ENCODE measurements around the gene PDCD7.
"Not testable (repeated sequence)": the region's sequence is repeated elsewhere in the genome, so short reads cannot be mapped to it uniquely, and the experiment has no call there.

The PDCD7 gene, protein sequence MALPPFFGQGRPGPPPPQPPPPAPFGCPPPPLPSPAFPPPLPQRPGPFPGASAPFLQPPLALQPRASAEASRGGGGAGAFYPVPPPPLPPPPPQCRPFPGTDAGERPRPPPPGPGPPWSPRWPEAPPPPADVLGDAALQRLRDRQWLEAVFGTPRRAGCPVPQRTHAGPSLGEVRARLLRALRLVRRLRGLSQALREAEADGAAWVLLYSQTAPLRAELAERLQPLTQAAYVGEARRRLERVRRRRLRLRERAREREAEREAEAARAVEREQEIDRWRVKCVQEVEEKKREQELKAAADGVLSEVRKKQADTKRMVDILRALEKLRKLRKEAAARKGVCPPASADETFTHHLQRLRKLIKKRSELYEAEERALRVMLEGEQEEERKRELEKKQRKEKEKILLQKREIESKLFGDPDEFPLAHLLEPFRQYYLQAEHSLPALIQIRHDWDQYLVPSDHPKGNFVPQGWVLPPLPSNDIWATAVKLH

DNA sequence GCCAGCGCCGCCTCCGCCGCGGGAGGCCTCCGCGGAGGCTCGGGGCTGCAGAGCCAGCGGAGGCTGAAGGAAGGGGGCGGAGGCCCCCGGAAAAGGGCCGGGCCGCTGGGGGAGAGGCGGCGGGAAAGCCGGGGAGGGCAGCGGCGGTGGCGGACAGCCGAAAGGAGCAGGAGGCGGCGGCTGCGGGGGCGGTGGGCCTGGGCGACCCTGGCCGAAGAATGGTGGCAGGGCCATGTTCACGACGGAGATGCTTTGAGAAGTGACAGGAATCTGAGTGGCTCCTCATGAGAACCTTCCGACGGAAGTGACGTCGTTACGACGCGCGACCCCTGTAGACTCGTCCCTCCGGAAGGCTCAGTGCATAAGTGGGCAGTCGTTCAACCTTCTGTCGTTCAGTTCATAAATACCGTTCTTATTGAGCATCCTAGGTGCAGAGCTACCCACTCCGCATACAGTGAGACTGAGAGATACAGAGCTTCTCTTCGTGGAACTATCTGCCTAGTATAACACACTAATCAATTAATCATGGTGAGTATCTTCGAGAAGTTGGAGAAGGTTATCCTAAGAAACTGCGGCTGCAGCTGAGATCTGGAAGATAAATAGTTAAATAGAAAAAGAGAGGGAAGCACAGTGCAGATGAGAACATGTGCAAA lies at the start of gene PDCD7:
TSS of gene PDCD7 (minus strand) at position 261 of the 653 bp plus-strand sequence. CDS start at position 234, 27 bp downstream.
- DNase-seq (ENCODE audit: low read depth) = peak; percentile 73

- DNase-seq (ENCODE audit: low read depth) = no peak
Observed at GRCh38 chr15:65182538-65182937, 48.9 kb upstream of the PDCD7 start.

- DNase-seq (ENCODE audit: low read depth) = not testable (repeated sequence)
Observed at GRCh38 chr15:65181582-65182353, 48.2 kb upstream of the PDCD7 start.

GRCh38 chr15:65180167-65180566 lies 46.6 kb upstream of the PDCD7 start:
- DNase-seq (ENCODE audit: low read depth) = no peak

DNA sequence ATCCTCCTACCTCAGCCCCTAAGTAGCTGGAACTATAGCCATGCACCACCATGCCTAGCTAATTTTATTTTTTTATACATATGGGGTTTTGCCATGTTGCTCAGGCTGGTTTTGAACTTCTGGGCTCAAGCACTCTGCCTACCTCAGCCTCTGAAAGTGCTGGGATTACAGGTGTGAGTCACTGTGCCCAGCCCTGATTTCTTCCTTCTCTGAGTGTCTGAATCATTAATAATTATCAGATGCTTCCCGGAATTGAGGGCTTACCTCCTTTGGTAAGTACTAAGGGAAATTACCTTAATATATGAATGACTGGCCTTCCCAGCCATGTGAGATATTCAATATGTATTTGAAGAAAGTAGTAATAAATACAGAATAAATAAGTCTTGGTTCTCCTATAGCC lies 44.3 kb upstream of the PDCD7 start:
- DNase-seq (ENCODE audit: low read depth) = no peak

DNA sequence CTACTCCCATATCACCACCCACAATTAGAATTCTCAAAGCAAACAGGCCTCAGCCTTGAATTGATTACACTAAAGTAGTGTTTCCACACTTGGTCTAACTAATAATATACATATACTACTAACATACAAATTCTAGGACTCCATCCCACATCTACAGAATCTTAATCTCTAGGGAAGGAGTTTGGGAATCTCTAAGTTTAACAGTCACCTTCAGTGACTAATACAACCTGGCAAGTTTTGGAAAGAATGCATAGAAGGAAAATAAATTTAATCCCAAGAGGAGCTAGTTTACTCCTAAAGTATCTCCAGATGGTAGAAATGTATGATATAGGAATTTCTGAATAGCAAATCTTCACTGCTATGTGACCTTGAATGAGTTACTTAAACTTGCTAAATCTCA lies 42.4 kb upstream of the PDCD7 start:
- no peak for DNase-seq (ENCODE audit: low read depth)

DNA sequence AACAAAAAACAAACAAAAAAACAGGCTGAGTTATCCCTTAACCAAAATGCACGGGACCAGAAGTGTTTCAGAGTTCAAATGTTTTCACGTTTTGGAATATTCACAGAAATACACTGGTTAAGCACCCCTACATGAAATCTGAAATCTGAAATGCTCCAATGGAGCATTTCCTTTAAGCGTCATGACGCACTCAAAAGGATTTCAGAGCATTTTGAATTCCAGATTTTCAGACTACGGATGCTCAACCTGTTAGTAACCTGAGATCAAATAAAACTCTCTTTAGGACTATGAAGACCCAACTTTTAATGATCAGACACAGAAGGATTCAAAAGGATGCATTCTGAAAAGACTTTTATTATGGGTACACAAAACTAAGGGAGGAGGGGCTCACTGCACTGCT lies 41.9 kb upstream of the PDCD7 start:
- DNase-seq (ENCODE audit: low read depth) = no peak

DNA sequence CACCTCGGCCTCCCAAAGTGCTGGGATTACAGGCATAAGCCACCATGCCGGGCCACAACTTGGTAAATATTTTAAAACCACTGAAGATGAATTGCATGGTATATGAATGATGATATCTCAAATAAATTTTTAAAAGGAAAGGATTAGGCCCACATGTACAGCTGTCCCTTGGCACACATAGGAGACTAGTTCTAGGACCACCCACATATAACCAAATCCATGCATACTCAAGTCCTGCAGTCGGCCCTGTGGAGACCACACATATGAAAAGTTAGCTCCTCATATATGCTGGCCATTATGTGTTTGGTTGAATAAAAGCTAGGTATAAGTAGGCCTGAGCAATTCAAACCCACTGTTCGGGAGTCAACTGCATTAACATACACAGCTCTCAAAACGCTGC lies 40.9 kb upstream of the PDCD7 start:
- no peak for DNase-seq (ENCODE audit: low read depth)

GRCh38 chr15:65172531-65172930 lies 38.9 kb upstream of the PDCD7 start:
- DNase-seq (ENCODE audit: low read depth) = no peak

DNA sequence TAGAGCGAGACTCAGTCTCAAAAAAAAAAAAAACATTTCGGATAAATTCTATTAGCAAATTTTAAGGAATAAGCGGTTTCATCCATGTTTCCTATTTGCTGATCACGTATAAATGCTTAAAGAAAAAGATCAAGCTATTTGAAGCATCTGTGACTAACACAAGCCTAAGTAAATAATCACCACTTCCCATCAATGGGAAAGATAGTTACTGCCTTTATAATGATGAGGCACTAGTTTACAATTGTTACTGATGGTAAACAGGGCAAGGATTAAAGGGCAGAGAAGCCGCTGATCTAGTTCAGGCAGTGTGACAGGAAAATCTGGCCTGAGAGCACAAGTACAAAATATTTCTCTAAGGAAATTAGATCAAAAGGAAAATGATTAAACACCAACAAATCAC lies 37.8 kb upstream of the PDCD7 start:
- no peak for DNase-seq (ENCODE audit: low read depth)

- DNase-seq (ENCODE audit: low read depth) = no peak
Observed at GRCh38 chr15:65165875-65166274, 32.3 kb upstream of the PDCD7 start.

DNA sequence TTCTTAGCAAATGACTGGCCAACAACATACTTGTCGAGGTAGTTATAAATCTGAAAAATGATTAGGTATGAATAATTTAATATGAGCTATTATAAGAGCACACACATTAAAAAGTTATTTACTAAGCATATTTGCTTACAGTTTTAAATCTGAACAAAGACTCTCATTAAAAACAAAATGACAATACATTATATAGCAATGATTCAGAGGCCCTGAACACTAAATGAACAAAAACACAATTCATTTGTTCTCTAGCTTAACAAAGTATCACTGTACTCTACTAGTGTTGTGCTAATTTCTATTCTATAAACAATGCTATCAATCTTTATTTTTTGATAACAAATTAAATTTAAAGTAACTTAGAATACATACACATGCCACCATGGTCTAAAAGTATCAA lies 30.5 kb upstream of the PDCD7 start:
- DNase-seq (ENCODE audit: low read depth) = no peak

- DNase-seq (ENCODE audit: low read depth) = no peak
Observed at GRCh38 chr15:65163041-65163440, 29.4 kb upstream of the PDCD7 start.

- DNase-seq (ENCODE audit: low read depth) = no peak
Observed at GRCh38 chr15:65156692-65157091, 23.1 kb upstream of the PDCD7 start.

DNA sequence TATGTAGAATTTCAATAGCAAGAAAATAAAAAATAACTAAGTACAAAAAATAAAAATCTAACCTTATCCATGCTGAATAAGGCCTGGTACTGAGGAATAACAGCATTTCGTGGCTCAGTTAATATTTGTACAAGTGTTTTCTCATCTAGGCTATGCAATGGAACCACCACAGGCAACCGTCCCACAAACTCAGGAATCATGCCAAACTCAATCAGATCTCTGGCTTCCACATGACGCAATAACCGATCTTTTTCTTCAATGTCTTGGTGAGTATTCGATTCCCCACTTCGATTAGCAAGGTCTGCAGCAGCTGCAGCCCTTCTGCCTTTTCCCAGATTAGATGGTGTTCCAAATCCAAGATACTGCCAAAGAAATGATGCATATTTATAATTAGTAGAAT lies 21.1 kb upstream of the PDCD7 start:
- DNase-seq (ENCODE audit: low read depth) = no peak

- no peak for DNase-seq (ENCODE audit: low read depth)
Observed at GRCh38 chr15:65147902-65148301, 14.3 kb upstream of the PDCD7 start.

GRCh38 chr15:65146438-65146837 lies 12.8 kb upstream of the PDCD7 start:
- DNase-seq (ENCODE audit: low read depth) = no peak

DNA sequence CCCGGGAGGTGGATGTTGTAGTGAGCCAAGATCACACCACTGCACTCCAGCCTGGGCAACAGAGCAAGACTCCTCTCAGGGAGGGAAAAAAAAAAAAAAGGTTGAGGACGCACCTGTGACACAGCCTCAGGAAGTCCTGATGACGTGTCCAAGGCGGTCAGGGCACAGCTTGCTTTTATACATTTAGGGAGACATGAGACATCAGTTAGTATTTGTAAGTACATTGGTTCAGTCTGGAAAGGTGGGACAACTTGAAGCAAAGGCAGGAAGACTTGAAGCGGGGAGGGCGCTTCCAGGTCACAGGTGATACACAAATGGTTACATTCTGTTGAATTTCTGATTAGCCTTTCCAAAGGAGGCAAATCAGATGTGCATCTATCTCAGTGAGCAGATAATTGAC lies 5.0 kb upstream of the PDCD7 start:
- DNase-seq (ENCODE audit: low read depth) = not testable (repeated sequence)

DNA sequence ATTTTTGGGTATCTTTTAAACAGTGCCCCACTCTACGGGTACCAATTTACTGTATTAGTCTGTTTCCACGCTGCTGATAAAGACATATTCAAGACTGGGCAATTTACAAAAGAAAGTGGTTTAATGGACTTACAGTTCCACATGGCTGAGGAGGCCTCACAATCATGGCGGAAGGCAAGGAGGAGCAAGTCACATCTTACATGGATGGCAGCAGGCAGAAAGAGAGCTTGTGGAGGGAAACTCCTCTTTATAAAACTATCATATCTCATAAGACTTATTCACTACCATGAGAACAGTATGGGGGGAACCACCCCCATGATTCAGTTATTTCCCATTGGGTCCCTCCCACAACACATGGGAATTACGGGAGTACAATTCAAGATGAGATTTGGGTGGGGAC lies 4.3 kb upstream of the PDCD7 start:
- not testable (repeated sequence) for DNase-seq (ENCODE audit: low read depth)

GRCh38 chr15:65137089-65137488 lies 3.5 kb upstream of the PDCD7 start:
- DNase-seq (ENCODE audit: low read depth) = not testable (repeated sequence)

- no peak for DNase-seq (ENCODE audit: low read depth)
Observed at GRCh38 chr15:65134538-65134937, 930 bp upstream of the PDCD7 start.

DNA sequence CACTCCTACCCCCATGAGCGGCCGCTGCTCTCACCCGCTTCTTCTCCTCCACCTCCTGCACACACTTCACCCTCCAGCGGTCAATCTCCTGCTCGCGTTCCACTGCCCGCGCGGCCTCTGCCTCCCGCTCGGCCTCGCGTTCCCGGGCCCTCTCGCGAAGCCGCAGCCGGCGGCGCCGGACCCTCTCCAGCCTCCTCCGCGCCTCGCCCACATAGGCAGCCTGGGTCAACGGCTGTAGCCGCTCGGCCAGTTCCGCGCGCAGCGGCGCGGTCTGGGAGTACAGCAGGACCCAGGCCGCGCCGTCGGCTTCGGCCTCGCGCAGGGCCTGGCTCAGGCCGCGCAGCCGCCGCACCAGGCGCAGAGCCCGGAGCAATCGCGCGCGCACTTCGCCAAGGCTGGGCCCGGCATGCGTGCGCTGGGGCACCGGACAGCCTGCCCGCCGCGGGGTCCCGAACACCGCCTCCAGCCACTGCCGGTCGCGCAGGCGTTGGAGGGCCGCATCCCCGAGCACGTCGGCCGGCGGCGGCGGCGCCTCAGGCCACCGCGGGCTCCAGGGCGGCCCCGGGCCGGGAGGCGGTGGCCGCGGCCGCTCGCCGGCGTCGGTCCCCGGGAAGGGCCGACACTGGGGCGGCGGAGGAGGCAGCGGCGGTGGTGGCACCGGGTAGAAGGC lies 595 bp downstream of the PDCD7 start:
- peak; percentile 17 for DNase-seq (ENCODE audit: low read depth)

All from GM04504 (cell line).